ENCODE results near the gene CPNE2. TPM values are rescaled to one million over a fixed set of nuclear protein-coding genes. Genes with fewer than 3 reads are reported as not detected.
A peak's percentile ranks its signal among the peaks of the same experiment; 100 is the strongest.

Gene CPNE2
- total RNA-seq, 1 donor from 2014 or later, result 64.5 TPM

DNA sequence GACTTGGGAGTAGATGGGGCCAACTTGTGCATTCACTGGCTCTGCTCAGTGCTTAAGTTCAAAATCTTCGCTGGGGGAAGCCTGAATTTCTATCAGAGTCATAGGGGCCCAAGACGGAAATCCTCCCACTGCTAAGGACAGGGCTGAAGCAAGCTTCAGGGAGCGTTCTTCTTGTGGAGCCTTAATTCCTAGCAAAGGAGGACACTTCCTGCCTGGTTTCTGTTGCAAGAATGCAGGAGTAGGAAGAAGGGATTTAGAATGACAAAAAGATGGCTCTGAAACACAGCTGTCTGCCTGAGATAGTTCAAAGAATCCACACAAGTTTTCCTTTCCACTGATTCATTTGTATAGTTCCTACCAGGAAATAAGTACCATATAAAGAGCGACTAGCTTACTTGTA, 67.1 kb downstream of the CPNE2 start:
- intact Hi-C loops (cut with DNase I), result no loop called here
- no peak overlapping the region for H3K27ac ChIP-seq
- H3K4me3 ChIP-seq, result no peak overlapping the region
- H3K36me3 ChIP-seq, result peaks cover 80% of the 10 kb centered on the region
- H3K27me3 ChIP-seq, result no peaks in the 10 kb centered on the region
- TF ChIP-seq, protein P1, sequence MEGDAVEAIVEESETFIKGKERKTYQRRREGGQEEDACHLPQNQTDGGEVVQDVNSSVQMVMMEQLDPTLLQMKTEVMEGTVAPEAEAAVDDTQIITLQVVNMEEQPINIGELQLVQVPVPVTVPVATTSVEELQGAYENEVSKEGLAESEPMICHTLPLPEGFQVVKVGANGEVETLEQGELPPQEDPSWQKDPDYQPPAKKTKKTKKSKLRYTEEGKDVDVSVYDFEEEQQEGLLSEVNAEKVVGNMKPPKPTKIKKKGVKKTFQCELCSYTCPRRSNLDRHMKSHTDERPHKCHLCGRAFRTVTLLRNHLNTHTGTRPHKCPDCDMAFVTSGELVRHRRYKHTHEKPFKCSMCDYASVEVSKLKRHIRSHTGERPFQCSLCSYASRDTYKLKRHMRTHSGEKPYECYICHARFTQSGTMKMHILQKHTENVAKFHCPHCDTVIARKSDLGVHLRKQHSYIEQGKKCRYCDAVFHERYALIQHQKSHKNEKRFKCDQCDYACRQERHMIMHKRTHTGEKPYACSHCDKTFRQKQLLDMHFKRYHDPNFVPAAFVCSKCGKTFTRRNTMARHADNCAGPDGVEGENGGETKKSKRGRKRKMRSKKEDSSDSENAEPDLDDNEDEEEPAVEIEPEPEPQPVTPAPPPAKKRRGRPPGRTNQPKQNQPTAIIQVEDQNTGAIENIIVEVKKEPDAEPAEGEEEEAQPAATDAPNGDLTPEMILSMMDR (IDR thresholded peaks at IDR 0.05), result no peak
- ATAC-seq, result no peak
- H3K9me3 ChIP-seq, result no peaks in the 10 kb centered on the region
- DNase-seq, result no peak
- H3K4me1 ChIP-seq, result no peaks in the 10 kb centered on the region

DNA sequence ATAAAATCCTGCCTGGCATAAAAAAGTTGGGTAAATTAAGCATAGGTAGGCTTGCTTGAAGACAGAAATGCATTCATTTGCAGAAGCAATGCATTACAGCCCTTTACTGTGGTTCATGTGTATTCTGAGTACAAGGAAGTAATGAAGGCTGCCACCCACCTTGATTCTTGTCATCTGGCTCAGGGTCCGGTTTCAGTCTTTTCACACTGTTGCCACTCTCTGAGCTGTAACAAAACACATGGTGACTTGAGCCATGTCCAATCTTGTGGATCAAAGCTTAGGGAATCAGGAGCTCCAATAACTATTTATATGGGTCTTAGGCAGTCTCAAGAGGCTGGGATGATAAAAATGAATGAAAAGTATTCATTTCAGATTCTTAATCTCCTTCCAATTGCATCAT, 71.5 kb downstream of the CPNE2 start:
- H3K27me3 ChIP-seq, result no peaks in the 10 kb centered on the region
- TF ChIP-seq, protein P1 (IDR thresholded peaks at IDR 0.05), result no peak
- H3K4me1 ChIP-seq, result peaks cover 22% of the 10 kb centered on the region
- DNase-seq (no peak), ATAC-seq (no peak)
- H3K27ac ChIP-seq, result no peak overlapping the region
- H3K9me3 ChIP-seq, result no peaks in the 10 kb centered on the region
- intact Hi-C loops (cut with DNase I), result no loop called here
- peaks cover 68% of the 10 kb centered on the region for H3K36me3 ChIP-seq
- no peak overlapping the region for H3K4me3 ChIP-seq

DNA sequence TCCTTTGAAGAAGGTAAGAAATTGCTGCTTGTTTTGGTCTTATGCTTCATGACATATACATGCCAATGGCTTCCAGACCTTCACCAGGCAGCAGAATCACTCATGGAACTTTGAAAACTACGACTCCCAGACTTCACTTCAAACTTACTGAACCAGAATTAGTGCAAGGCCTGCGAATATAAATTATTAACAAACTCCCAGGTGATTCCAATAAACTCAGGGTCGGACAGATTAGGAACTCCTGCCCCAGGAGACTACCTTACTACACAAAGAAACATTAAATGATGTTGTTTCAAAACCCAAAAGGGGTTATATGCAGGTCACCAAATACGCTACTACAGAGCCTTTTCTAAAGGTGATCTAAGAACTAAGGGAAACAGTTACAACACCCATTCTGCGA, 73.1 kb downstream of the CPNE2 start:
- no peaks in the 10 kb centered on the region for H3K9me3 ChIP-seq
- no peak overlapping the region for H3K4me3 ChIP-seq
- no peaks in the 10 kb centered on the region for H3K27me3 ChIP-seq
- TF ChIP-seq, protein P1 (IDR thresholded peaks at IDR 0.05), result no peak
- H3K27ac ChIP-seq, result no peak overlapping the region
- intact Hi-C loops (cut with DNase I), result loop anchor here (5.0 kb wide), 1 partner anchor 78 kb away; no protein-coding TSS in a partner anchor
- peaks cover 22% of the 10 kb centered on the region for H3K4me1 ChIP-seq
- H3K36me3 ChIP-seq, result peaks cover 77% of the 10 kb centered on the region
- DNase-seq (no peak), ATAC-seq (no peak)

DNA sequence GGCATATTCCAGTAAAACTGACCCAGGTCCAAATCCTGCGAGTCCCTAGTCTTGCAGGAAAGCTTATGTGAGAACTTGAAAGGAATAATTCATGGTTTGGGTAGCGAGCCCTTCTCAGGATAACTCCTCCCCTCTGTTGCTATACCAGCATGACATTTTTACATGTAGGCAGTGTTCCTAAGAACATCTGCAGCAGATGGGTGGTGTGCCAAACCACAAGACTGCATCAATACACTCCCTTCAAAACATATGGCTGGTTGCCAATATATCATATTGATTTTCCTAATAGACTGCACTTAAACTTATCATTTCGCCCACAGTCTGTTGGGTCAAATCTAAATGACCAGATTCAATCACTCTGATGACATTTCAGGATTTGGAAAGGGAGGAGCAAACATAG, 73.6 kb downstream of the CPNE2 start:
- Histone ChIP-seq H3K27ac (no peak overlapping the region), H3K4me1 (peaks cover 22% of the 10 kb centered on the region), H3K36me3 (peaks cover 82% of the 10 kb centered on the region), H3K4me3 (no peak overlapping the region), H3K9me3 (no peaks in the 10 kb centered on the region), H3K27me3 (no peaks in the 10 kb centered on the region)
- intact Hi-C loops (cut with DNase I), result loop anchor here (5.0 kb wide), 1 partner anchor 79 kb away; no protein-coding TSS in a partner anchor
- ATAC-seq, result no peak
- TF ChIP-seq, protein P1 (IDR thresholded peaks at IDR 0.05), result no peak
- no peak for DNase-seq

DNA sequence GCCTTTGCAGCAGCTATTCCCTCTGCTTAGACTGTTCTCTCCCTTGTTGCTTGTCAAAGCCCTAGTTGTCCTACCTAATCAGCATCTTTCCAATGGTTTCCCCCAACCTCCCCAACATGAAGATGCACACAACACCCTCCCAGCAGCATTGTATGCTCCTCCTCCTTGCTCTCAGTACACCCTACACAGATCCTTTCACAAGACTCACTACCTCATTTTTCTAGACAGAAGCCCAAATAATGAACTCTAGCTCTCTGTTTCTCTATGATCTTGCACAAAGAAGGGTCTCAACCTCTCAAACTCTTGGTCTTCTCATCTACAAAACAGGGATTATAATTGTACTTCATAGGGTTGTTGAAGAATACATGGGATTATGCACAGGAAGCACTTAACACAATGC, 74.1 kb downstream of the CPNE2 start:
- ATAC-seq (peak; percentile 39), DNase-seq (no peak)
- intact Hi-C loops (cut with DNase I), result loop anchor here (5.0 kb wide), 1 partner anchor 79 kb away; no protein-coding TSS in a partner anchor
- Histone ChIP-seq H3K27ac (peak overlapping the region; percentile 48), H3K4me1 (peaks cover 22% of the 10 kb centered on the region), H3K4me3 (no peak overlapping the region), H3K9me3 (no peaks in the 10 kb centered on the region), H3K36me3 (peaks cover 82% of the 10 kb centered on the region), H3K27me3 (no peaks in the 10 kb centered on the region)
- TF ChIP-seq, protein P1 (IDR thresholded peaks at IDR 0.05), result no peak

DNA sequence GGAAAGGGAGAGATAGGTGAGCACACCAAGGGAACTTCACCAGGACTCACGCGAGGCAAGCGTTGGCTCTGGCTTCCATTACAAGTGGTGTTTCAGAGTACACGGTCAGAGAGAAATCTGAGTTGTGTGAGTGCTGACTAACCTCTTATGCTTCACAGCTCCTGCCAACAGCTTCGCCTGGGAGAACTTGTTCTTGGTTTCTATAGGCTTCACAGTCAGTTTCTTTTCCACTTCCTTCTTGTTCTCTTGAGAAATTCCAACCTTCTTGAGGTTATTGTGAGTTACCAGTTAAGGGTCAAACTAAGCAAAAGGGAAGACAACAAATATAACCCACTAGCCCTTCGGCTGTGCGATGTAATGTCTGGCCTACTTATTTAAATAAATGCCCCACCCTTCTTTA, 74.6 kb downstream of the CPNE2 start:
- intact Hi-C loops (cut with DNase I), result loop anchor here (5.0 kb wide), 1 partner anchor 80 kb away; no protein-coding TSS in a partner anchor
- Histone ChIP-seq H3K9me3 (no peaks in the 10 kb centered on the region), H3K27ac (peak overlapping the region; percentile 48), H3K4me1 (peaks cover 22% of the 10 kb centered on the region), H3K4me3 (no peak overlapping the region), H3K36me3 (peaks cover 82% of the 10 kb centered on the region), H3K27me3 (no peaks in the 10 kb centered on the region)
- TF ChIP-seq, protein P1 (IDR thresholded peaks at IDR 0.05), result no peak
- no peak for DNase-seq
- peak; percentile 93 for ATAC-seq
